Measurements from ENCODE around the gene CDC37.

The CDC37 gene

DNA sequence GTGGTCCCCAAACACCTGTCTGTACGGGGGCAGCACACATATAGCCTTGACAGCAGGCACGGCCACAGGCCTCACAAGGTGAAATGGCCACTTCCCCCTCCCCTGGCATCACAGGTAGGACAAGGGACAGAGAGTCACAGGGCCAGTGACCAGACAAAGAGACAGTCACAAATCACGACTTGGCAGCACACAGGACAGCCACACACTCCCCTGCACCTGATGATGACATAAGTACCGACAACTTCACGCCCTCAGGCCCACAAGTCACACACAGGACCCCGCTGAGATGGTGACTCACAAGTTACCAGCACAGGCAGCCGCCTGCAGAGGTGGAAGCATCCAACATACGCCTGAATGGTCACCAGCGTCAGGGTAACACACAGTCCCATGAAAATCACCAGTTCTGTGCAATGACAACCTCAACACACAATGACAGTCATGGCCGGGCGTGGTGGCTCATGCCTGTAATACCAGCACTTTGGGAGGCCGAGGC, 39.5 kb downstream of the CDC37 start:
- FAIRE-seq = peak; percentile 16

DNA sequence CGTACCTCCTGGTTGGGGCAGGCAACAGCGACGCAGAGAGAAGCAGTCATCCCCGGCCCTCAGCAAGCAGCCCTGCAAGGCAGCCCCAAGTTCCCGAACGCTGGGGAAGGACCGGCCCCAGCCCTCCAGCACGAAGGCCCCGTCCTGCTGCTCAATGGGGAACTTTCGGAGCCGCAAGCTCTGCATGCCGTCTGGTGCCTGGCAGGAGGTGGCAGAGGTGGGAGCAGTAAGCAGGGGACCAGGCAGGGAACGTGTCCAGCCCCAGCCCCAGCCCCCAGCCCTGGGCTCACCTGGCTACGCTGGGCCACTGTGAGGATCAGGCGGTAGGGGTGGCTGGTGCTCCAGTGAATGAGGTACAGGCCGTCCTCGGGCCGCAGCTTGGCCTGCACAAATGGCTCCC, 41.1 kb downstream of the CDC37 start:
- no peak for FAIRE-seq
- no peak for DNase-seq (ENCODE audit: insufficient read length, low spot score)

More for the DNA sequence above, 39.5 kb downstream of the CDC37 start:
- DNase-seq (ENCODE audit: insufficient read length, low spot score) = no peak

- DNase-seq (ENCODE audit: insufficient read length, low spot score) (no peak), FAIRE-seq (no peak)
Observed at GRCh38 chr19:10361569-10362011, 41.8 kb downstream of the CDC37 start.

GRCh38 chr19:10356431-10356830, 46.9 kb downstream of the CDC37 start:
- FAIRE-seq (no peak), DNase-seq (ENCODE audit: insufficient read length, low spot score) (no peak)

DNA sequence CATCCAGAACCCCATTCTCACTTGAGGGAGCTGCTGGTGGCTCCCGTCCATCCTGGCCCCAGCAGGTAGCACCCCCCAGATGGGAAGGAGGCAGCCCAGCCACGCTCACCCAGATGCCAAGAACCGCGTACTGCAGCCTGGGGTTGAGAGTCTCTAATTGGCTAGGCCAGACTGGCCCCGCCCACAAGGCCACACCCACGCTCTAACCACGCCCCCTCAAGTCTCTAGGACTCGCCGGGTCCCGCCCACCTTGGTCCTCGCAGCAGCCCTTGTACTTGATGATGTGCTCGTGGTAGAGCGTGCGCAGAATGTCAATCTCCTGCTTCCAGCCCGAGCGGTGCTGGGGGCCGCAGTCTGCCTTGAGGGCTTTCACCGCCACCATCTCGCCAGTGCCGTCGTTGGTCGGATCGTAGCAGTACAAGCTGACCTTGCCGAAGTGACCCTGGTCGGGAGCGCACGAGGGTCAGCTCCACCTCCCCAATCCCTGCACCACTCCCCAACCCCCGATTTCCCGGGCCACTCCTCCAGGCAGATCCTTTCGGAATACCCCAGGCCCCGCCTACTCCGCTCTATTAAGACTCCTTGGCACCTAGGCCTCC, 49.5 kb downstream of the CDC37 start:
- DNase-seq (ENCODE audit: insufficient read length, low spot score) = no peak
- FAIRE-seq = no peak

- FAIRE-seq = peak; percentile 54
- no peak for DNase-seq (ENCODE audit: insufficient read length, low spot score)
Observed at GRCh38 chr19:10352764-10353671, 50.3 kb downstream of the CDC37 start.

DNA sequence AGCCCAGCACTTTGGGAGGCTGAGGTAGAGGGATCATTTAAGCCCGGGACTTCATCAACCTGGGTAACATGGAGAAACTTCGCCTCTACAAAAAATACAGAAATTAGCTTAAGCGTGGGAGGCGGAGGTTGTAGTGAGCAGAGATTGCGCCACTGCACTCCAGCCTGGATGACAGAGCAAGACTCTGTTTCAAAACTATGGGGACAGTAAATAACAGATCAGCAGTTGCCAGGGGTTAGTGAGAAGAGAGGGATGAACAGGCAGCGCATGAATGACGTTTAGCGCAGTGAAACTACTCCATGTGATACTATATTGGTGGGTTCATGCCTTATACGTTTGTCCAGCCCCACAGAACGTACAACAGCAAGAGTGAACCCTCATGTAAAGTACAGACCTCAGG, 56.8 kb downstream of the CDC37 start:
- DNase-seq (ENCODE audit: insufficient read length, low spot score) = no peak
- FAIRE-seq = no peak

DNA sequence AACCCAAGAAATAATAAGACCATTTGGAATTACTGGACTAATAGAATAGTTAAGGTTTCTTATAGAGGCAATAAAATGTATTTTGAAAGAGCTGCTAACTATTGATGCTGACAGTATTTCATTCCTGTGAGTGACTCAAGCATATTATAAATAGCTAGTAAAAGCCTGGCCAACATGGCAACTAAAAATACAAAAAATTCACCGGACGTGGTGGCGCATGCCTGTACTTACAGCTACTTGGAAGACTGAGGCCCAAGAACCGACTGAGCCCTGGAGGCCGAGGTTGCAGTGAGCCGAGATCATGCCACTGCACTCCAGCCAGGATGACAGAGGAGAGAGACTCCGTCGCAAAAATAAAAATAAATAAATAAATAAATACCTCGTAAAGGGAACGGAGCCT, 58.6 kb downstream of the CDC37 start:
- FAIRE-seq (no peak), DNase-seq (ENCODE audit: insufficient read length, low spot score) (no peak)

DNA sequence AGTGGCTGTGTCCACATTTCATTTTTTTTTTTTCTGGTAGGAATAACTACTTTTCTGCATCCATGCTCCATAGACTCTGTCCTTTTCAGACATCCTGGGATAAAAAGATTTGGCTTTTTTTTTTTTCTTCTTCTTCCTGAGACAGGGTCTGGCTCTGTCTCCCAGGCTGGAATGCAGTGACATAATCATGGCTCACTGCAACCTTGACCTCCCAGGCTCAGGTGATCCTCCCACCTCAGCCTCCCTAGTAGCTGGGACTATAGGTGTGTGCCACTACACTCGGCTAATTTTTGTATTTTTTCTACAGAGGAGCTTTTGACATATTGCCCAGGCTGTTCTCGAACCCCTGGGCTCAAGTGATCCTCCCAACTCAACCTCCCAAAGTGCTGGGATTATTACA, 59.8 kb downstream of the CDC37 start:
- DNase-seq (ENCODE audit: insufficient read length, low spot score) (no peak), FAIRE-seq (no peak)

All from HTR-8/SVneo (cell line).